Daoy (cell line): ENCODE data around the gene KAT2B. TPM values are rescaled to one million over a fixed set of nuclear protein-coding genes. Genes with fewer than 3 reads are reported as not detected.
A peak's percentile ranks its signal among the peaks of the same experiment; 100 is the strongest.

ENCODE experiments used
- DNase-seq: peaks from one replicate; pipeline ENCODE4 v3.0.0-alpha.2; 2015; ENCODE audit warnings: low read depth
- total RNA-seq: library from RNA; depleted of rRNA; stranded (reverse); fragments of >200 nt; shearing (Covaris generic); gene quantifications from 2 replicates; pipeline ENCODE4 v1.2.3, GENCODE V29; 2014

The KAT2B gene
- total RNA-seq, 1 experiment from 2014 or later, result 1.6 TPM

DNA sequence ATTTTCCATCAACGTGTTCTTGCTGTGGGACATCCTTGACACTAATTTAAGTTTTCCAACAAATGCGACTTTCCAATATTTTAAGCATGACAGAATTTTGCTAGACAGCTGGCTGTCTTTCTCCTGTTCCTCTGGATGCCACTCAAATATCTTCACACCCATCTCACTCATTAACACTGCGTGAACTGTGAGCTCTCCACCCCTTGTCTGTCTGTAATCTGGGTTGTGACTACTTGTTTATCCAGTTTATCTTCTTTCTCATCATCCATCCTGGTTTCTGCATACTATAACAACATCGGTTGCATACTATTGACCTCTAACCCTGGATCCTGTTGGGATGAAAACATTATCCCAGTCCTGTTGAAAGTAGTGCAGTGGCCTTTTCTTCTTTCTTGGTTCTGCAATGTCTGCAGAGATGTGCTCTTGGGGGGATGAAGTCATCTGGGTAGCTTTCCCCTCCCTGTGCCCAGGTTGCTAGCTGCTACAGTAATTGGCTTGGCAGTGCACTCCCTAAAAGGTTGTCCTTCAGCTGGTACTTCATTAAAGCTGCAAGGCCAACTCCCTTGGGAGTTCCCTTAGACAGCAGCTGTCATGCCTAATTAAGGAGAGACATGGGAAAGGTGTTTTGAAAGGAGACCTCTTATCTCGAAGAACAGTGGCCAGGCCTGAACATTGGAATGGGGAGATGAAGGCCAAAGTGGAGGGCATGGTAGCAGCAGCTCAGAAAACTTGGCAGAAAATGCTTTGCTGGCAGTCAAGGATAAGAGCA, 24.7 kb downstream of the KAT2B start:
- no peak for DNase-seq

DNA sequence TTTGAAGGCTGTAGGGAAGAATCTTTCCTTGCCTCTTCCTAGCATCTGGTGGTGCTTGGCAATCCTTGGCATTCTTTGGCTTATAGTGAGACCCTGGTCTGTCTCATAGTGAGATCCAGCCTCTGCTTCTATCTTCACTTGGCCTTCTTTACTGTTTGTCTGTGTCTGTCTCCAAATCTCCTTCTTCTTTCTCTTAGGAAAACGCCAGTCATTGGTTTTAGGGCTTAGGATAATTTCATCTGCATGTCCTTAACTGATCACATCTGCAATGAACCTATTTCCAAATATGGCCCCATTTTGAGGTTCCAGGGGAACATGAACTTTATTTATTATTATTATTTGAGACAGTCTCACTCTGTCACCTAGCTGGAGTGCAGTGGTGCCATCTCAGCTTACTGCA, 25.8 kb downstream of the KAT2B start:
- no peak for DNase-seq

DNA sequence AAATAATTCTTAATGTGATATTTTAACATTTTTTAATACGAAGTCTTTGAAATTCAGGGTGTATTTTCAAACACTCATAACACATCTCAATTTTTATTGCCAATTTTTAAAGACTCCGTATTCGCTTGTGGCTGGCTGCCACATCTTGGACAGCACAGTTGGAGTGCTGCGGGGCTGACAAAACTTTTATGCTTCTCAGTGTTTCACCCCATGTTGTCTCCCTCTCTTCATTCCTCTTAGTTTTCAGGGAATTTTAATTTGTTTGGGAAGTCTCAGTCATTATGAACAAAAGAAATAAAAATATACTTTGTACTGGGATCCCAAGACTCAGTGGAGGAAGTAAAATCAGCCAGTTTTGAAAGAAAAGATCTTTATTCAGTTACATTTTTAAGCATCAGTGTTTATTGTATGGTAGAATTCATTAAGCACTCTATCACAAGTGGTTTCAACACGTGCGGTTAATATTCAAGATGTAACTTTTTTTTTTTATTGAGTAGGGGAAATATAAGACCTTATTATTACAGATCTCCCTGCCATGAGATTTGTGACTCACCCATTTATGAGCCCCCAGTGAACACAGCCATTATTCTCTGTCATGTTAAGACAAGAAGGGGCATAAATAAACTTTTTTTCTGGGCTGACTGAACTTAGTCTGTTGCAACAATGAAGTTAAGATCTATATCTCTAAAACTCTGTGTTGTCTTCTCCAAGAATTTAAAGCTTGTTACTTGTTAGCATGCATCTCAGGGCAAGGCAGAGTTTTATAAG, 26.8 kb downstream of the KAT2B start:
- no peak for DNase-seq

DNA sequence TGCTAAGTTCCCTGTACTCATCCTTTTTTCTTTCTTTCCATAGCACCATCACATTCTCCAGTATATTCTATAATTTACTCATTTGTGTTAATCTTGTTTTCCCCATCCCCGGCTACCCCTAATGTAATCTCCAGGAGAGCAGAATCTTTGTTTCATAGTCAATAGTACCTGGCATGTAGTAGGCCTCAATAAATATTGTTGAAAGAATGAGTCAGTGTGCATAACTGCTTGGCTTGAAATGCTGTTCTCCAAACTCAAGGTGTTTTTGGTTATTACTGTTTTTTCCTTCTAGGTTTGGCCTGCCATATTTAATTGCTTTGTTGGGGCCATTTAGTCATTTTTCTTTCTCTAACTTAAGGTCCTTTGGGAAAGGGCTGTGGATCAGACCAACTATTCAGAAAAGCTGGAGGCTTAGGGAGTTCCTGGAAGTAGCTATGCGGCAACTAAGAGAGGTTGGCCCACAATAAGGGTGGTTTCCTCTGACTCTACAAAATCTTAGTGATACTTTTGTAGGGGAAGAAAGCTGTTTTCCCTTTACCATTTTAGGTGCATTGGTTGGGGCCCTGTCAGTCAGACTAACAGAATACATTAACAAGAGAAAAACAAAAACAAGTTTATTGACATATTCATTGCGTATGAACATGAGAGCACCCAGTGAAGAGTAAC, 28.4 kb downstream of the KAT2B start:
- no peak for DNase-seq

DNA sequence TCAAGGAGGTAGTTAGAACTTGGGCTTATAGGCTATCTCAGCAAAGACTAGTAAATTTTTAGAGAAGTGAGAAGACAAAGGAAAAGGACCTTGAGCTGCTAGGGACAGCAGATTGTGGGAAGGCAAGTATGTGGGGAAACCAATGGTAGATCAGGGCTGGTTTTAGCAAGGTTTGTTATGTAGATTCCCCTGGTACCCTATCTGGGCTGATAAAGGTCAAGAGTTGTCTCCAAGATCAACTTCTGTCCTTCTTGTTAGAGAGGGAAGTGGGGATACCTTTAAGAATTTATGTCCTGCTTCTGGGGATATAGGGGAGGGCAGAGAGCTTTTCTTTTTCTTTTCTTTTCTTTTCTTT, 28.9 kb downstream of the KAT2B start:
- DNase-seq, result no peak

DNA sequence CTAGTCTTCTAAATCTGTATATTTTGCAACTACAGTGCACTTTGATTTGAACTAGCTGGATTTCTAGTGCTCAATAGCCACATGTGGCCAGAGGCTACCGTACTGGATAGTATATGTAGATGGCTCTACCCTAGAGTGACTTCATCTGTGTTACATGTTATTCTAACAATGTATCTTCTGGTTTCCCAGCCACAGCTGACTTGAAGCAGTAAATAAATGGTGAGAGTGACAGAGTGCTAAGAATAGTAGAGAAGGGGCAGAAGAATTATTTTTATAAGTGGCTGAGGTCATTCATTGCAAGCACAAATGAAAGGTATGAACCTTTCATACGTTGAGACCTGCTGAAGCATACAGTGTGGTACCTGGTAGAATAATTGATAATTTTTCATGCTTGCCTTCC, 30.9 kb downstream of the KAT2B start:
- DNase-seq, result no peak

DNA sequence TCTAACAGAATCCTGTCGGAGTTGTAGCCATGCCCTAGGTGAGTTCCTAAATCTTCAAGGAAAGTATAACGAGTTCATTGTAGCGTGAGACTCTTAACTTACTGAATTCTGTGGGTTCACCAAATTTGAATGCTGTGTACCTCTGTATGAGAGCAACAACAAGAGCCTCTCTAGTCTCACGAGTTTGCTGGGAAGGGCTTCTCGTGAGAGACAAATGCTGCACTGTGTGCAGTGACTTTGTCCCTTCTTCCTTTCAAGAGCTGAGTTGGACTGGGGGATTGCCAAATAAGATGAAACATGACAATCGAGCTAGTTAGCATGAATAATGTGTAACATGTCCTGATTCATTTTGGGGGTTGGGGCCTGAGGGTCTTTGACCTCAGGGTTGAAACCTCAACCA, 32.2 kb downstream of the KAT2B start:
- no peak for DNase-seq

DNA sequence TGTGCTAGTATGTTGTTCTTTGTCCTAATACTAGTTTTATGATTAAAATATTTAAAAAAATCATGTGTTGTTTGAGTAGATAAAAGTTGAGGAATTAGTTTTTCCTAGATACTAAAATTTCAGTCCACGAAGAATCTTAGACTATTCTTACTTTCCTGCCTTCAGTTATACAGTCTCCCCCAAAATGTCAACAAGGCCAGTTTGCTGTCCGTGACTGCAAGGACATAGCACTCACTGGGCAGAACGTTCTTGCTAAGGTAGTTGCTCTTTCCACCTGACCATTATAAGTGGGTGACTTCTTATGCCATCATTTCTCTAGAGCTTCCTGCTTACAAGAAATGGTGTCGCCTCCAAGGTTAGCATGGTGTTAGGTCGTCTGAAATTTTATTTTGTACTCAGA, 32.8 kb downstream of the KAT2B start:
- no peak for DNase-seq

DNA sequence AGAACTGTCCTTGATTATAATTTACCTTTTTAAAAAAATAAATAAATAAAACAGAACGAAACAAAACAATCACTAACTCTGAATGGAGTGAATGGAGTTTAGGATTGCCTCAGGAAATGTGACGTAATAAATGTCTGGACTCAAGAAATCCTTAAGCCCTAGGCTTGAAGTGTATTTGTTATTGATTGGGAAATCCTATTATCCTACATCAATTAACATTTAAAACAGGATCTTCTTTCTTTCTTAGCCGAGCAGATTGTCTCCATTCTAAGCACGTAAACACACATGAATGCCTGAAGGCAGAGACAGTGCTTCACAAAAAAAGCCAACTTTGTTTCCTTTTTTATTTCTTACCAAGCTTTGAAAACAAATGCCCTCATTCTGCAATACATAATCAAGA, 33.4 kb downstream of the KAT2B start:
- no peak for DNase-seq

DNA sequence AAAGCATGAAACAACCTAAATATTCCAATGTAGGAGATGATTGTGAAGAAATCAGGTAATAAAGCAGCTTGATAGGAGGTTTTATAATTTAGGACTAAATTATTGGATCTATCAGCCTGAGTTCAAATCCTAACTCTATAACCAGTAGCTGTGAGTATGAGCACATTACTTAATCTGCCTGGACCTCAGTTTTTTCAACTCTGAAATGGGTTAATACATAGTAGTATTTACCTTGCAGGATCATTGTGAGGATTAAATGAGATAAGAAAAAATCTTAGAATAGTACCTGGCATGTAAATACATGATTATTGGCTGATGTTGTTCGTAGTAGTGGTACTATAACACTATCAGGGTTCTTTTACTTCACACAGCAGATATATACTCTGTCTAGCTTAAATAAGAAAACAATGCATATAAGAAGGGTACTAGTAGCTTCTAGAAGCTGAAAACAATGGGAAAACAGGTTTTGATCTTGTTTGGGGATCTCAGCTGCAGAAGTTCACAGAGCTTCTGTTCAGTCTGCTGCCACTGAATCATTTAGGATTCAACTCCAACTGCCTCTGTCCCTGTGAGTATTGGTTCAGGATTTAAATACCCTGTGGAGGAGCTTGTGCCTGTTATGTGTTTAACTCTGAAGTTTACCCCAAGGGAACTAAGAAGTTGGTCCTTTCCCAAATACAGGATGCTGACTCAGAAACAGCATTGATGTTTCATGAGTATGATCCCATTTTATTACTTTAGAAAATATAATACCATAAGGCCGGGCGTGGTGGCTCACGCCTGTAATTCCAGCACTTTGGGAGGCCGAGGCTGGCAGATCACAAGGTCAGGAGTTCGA, 34.2 kb downstream of the KAT2B start:
- no peak for DNase-seq

DNA sequence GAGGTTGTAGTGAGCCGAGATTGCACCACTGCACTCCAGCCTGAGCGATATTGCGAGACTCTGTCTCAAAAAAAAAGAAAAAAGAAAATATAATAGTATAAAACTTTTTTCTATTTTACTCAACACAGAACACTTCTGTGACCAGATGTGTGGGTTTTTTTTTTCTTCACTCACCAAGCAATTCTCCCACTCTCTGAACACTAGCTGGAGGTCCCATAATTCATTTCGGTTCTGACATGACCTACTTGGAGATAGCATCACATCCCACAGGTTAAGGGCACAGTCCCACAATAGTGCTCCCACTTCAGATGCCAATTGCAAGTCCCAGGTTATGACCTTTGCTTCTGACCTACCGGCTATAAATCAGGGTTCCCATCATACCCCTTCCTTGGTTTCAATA, 35.0 kb downstream of the KAT2B start:
- no peak for DNase-seq

DNA sequence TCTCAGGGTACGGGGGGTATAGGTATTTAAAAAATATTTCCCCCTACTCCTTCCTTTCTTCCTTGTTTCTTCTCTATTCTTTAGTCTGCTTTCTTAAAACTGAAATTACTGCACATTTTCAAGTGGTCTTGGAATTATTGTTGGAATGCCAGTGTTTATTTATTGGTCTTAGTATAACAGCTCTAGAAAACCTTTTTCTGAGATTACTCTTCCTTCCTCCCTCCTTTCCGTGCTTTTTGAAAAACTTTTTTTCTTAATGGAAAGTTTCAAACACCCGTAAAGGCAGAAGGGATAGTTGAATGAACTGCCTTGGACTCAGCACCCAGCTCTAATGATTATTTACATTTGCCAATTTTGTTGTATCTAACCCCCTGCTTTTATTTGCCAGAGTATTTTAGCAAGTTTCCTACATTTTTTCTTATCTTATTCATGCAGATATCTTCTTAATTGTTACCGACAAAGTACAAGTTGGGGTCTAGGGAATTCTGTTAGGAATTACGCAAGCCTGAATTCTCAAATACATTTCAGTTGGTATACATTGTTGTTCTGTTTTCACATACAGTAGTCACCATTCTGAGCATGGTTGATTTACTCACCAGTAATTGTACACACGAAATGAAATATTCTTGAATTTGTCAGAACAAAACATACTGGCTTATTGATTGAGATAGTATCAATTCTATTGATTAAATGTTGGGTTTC, 36.2 kb downstream of the KAT2B start:
- DNase-seq, result no peak

DNA sequence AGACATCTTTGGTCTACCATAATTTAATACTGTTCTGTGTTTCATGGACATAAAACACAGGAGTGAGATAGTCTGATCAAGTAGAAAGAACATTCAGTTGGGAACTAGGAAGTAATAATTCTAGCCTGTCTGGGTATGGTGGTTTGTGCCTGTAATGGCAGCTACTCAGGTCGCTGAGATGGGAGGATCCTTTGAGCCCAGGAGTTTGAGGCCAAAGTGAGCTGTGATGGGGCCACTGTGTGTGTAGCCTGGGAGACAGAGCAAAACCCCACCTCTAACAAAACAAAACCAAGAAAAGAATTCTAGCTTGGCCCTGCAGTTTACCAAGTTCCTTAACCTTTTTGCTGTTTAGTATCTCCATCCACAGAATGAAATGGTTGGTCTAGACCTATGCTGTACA, 36.8 kb downstream of the KAT2B start:
- no peak for DNase-seq

DNA sequence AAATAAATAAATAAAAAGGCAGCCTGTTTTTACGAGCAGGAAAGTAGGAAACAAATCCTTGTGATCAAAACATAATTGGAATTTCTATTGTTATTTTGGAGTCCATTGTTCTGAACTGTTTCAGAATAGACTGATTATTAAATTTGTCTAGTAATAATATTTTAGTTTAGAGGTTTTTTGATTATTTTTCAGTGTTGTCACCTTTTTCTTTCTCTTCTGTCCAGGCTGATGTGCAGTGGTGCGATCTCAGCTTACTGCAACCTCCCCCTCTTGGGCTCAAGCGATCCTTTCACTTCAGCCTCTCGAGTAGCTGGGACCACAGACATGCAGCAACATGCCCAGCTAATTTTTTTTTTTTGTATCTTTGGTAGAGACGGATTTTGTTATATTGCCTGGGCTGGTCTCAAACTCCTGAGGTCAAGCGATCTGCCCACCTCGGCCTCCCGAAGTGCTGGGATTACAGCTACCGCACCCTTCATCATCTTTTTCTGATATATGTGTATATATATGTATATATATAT, 38.0 kb downstream of the KAT2B start:
- no peak for DNase-seq

DNA sequence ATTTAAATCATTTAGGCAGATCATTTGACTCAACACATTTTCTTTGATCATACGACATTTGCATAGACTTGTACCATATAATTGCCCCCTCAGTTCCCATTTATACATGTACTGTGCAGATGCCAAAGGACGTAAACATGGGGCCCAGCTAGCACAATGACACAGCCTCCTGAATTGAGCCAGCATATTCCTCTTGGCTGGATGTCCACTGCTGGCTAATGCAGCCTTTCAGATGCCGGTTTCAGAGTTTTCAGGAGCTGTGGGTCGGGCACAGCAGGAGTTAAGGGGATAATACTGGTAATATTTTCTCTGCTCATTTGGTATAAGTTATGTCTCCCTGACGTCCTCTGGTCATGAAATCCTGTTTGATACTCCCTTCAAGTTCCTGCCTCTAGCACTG, 39.4 kb downstream of the KAT2B start:
- no peak for DNase-seq

DNA sequence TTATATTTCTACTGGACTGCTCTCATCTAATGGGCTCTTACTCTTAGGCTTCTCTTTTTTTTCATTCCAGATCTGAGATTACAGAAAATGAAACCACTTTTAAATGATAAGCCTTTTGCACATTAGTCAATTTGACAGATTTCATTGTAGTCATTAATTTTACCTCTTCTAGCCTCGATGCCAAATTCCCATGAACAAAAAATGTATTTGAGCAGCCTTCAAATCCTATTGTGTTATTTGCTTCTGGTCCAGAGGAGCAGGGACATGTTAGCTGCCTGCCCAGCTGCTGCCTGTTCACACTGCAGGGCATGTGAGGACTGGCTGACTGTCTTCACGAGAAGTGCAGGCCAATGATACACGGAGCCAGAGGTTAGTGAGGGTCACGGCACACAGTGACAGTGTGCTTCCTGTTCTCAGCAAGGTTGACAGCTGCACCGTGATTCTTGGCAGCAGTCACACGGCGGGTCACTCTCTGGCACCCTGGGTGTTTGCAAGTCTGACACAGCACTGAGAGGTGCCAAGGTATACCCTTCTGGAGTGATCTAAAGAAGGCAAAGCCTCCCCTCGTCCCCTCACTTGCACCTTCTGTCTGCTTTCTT, 40.8 kb downstream of the KAT2B start:
- peak; percentile 4 for DNase-seq

DNA sequence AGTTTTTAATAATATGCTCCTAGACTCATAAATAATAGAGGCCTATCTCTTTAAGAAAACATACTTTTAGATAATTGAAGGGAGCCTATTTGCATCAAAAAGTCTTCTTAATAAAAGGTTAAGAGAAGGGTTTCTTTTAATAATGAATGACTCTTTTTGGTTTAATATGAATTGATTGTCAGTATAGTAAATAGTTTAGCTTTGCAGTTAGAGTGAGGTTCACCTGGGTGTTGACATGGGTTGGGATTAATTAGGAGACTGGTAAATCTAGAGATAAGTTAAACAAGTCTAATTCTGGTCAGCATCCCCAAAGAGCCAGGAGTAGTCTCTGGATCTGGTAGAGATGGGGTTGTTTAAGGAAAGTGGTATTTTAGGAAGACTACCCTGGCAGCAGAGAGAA, 43.0 kb downstream of the KAT2B start:
- DNase-seq, result no peak

DNA sequence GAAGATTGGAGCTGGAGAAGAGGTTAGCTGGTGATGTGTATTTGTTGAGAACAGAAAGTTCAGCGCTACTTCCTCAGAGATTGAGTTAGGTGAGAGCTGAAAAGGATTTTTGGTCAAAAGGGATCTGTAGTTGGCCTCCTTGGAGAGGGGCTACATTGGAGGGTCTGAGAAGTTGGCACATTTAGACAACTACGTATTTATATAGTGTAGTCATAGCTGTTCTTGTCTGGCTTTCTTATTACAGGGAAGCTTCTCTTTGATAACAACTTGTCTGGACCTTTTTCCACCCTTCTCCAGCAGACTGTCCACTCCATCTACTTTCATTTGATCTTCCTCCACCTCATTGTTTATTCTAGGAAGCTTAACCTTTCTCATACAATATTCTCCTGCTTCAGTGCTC, 43.7 kb downstream of the KAT2B start:
- no peak for DNase-seq

DNA sequence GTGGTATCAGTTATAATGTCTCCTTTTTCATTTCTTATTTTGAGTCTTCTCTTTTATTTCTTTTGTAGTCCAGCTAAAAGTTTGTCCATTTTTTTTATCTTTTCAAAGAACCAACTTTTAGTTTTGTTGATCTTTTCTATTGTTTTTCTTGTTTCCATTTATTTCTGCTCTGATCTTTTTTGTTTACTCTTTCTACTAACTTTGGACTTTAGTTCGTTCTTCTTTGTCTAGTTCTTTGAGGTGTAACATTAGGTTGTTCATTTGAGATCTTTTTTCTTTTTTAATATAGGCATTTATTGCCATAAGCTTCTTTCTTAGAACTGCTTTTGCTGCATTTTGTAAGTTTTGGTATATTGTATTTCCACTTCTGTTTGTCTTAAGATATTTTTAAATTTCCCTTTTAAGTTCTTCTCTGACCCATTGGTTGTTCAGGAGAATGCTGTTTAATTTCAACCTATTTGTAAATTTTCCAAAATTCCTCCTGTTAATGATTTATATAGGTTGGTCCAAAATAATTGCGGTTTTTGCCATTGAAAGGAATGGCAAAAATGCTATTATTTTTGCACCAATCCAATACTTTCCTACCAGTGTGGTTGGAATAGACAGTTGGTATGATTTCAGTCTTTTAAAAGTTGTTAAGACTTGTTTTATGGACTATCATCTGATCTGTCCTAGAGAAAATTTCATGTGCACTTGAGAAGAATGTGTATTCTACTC, 51.2 kb downstream of the KAT2B start:
- DNase-seq, result no peak

DNA sequence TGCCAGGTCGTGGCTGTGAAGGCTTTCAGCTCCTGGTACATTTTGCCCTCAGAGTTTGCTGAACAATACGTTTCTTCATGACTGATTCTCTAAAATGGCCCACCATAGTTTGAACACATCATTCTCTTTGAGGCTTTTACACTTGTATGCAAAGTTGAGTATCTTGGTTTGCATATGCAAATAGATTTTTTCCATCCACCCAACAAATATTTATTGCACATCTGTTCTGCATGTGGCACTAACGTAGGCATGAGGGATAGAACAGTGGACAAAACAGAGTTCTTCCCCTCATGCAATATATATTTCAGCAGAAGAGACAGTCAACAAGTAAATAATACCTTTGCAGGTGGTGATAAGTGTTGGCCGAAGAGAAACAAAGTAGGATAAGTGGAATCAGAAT, 55.2 kb downstream of the KAT2B start:
- DNase-seq, result no peak
